CD4-positive, alpha-beta T cell treated with Interleukin-10 for 1 hour (primary cell): ENCODE results near the gene C11orf24.
A peak's percentile ranks its signal among the peaks of the same experiment; 100 is the strongest.
"Not testable (repeated sequence)": the region's sequence is repeated elsewhere in the genome, so short reads cannot be mapped to it uniquely, and the experiment has no call there.

Experiments used
- DNase-seq: peaks from one replicate; pipeline ENCODE4 v3.0.0-alpha.2; 2020

C11orf24 gene

DNA sequence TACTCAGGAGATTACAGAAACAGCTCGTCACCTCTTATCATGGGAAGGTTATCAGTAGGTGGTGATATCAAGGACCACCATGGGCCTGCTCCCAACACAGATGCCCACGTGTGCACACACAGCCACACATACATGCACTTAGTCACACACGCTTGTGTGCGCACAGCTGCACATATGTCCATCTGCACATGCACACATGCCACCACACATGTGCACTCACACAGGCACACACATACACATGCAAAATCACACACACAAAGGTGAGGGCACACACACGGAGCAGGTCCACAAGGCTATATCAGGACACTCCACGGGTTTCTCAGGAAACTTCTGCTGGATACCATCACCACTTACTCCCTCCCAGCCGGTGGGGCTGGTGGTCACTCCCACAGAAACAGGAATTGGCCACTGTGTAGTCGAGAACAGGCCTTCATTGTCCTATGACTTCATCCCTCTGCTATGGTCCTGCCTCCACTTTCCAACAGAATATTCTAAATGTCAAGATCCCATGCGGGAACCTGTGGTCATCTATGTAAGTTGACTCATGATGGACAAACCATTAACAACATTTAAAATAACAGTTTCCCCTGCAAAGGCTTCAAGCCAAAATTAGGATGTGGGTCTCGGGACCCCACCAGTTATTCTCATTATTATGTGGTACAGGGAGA, 2.2 kb downstream of the C11orf24 start:
- no peak for DNase-seq

DNA sequence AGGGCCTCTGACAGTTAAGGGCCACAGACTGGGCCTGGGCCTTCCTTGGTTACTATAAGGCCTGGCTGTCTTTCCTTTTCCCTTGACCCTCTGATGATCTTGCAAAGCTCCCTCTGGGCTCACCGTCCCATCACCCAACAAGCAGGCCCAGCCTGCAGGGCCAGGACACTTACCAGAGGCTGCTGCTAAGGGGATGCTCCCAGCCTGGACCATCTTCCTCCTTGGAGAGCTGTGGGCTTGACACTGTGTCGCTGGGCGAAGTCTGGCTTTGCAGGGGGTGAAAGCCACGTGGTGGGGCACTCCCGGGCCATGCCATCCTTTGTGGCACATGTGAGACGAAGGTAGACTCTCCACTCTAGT, 3.9 kb downstream of the C11orf24 start:
- no peak for DNase-seq

- DNase-seq, result no peak
Measured at GRCh38 chr11:68266936-68267880, 4.6 kb downstream of the C11orf24 start.

DNA sequence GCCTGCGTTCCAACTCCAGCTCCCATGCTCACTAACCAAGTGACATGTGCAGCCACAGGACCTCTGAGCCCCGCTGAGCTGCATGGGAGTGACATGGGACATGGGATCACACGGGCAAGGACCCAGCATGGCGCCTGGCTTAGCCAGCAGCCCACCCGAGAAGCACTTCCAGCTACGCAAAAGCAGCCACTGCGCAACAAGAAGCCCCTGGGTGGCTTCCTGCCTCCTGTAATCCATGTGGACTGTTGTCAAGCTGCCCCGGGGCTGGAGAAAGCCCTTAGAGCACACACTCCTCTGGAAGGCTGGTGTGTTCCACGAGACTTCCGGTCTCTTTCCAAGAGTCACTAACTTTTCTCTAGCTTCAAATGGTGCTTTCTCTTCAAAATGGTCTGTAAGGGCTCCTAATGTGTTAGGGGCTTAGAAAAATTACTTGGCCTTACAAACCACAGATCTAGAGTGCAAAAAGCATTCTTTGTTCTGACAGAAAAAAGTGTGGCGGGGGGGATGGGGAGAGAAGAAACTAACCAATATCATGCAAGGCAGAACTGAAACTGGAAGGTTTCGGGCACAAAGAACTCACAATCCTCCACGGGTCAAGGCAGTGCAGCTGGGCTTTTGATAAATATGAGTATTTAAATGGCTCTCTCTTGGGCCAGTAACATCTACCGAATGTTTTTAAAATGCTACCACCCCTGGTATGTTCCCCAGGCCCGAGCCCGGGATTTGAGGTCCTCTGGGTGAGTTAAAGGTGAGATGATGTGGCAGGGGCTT, 5.5 kb downstream of the C11orf24 start:
- no peak for DNase-seq

- no peak for DNase-seq
Measured at GRCh38 chr11:68264741-68265540, 6.8 kb downstream of the C11orf24 start.

DNA sequence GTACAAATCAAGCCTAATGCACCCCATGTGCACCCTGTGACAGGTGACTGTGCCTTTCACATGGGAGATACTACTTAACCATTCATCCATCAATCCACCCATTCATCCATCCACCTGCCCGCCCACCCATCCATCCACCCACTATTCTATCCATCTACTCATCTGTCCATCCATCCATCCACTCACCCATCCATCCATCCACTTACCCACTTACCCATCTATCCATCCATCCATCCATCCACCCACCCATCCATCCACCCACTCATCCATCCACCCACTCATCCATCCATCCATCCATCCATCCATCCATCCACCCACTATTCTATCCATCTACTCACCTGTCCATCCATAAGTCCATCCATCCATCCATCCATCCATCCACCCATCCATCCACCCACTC, 7.5 kb downstream of the C11orf24 start:
- DNase-seq, result no peak

DNA sequence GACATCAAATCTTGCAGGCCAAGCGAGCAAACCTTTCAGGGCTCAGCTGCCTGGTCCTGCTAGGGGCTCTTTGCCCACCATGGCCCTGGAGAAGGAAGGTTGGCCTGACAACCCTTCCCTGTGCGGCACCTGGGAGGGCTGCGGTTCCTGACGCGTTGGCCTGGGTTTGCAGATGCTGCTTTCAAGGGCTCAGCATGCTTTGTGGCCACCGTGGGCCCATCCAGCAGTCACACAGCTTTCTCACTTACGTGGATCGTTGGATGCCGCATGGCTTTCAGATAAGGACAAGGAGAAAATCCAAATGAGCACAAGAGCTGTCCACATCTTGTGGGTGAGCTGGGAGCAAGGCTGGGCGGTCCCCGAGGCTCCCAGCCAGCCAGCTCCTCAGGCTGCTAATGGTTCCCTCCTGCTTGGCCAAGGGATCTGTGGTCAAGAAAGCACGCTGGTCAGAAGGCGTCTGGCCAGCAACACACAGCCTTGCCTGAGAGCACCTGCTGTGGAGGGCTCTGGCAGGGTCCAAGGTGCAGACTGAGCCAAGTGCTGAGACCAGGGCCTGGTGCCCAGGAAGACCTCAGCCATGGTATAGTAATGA, 8.2 kb downstream of the C11orf24 start:
- no peak for DNase-seq

DNA sequence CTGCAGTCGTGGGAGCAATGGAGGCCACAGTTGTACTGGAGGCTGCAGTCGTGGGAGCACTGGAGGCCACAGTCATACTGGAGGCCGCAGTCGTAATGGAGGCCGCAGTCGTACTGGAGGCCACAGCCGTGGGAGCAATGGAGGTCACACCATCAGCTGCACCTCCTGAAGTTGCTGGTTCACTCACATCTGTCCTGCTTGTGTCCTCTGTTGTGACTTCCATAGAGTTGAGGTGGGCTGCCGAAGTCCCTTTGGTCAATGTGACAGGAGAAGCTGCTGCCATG, 9.3 kb downstream of the C11orf24 start:
- no peak for DNase-seq

- DNase-seq, result no peak
Measured at GRCh38 chr11:68261749-68262543, 9.8 kb downstream of the C11orf24 start.

DNA sequence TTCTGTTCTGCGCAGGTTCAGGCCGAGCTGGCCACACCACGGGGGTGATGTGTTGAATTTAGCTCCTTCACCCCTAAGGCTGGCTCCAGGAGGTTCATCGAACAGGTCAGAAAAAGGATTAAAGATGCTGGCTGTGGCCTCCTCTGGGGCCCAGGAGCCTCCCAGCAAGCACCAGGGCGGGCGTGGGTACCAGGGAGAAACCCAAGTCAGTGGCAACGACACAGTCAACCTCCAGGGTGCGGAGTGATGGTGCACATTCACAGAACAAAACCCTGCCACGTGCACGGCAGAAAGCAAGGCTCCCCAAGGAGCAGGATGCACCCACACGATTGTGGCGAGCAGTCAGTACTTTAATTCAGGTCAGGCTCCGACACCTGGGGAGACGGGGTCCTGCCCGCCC, 10.8 kb downstream of the C11orf24 start:
- DNase-seq, result no peak

GRCh38 chr11:68260484-68260883, 11.3 kb downstream of the C11orf24 start:
- no peak for DNase-seq

DNA sequence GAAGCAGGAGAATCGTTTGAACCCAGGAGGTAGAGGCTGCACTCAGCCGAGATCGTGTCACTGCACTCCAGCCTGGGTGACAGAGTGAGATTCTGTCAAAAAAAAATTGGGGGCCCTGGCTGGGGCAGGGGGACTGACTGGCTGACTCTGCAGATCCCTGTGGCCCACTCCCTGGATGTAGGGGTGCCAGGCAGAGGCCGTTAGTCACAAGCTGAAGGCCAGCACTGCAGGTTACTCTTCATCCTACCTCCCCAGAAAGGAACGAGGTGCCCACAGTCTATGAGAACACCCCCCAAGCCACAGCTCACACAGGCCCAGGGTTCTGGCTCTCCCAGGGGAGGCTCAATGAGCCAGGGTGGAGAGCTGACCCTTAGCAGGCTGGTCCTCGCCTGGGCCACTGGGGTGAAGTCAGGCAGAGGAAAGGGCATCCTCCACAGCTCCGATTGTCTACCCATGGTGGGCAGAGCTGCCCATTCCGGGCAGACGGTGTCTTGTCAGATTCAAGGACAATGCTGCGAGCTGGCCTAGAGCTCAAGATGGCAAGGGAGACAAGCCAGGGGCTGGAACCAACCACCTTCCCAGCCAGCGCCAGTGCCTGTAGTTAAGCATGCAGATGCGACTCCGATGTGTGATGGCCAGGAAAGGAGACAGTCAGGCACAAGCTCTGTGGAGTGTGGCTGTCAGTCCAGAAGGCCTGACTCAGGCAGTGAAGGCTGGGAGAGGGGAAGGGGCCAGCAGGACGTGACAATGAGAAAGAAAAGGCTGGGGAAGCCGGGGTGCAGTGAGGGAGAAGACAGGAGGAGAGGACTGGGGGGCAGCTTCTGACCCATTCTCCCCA, 12.4 kb downstream of the C11orf24 start:
- no peak for DNase-seq

DNA sequence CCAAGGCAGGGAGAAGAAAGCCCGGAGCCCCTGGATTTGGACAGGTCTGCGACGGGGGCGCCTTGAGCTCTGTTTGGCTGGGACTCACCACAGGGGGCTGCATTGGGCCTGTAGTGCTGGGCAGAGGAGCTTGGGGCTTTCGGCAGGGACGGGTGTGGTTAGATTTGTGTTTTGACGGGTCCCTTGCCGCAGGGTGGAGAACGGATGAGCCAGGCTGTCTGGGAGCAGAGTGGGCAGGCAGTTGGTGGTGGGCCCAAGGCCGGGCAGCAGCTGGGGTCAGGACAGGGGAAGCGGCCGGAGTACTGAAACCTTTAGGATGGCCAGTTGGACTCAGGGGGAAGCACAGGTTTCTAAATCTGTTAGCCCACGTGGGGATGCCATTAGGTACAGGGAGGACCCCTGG, 13.4 kb downstream of the C11orf24 start:
- DNase-seq, result no peak

DNA sequence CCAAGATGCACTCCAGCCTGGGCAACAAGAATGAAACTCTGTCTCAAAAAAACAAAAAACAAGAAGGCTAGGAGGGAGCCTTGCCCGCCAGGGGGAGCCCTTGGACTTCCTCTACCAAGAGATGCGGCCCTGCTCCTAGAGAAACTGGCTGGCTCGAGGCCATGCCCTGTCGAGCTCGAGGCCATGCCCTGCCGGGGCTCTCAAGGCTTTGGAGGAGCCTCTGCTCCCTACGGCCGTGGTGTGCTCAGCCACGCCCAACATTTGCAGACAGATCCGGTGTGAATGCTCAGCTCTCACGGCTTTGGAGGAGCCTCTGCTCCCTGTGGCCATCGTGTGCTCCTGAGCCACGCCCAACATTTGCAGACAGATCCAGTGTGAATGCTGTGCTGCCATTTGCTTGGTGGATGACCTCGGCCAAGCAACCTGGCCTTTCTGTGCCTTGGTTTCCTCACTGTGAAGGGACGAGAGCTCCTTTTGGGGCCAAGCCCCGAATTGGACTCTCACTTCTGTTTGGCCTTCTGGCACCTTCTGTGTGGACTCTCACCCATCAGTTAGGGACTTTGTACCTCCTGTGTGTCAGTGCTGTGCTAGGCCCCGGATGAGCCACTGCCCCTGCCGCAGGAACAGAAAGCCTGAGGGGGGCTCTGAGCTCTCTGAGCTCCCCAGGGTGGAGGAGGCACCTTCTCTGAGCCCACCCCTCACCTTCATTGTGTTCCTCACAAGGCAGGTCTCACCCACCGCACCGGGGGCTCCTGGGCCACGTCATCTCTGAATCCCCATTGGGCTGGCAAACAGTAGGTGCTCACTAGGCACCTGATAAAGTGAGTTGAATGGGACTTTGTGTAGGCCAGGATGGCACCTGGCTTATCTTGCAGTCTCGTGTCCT, 14.1 kb downstream of the C11orf24 start:
- DNase-seq, result peak; percentile 91

DNA sequence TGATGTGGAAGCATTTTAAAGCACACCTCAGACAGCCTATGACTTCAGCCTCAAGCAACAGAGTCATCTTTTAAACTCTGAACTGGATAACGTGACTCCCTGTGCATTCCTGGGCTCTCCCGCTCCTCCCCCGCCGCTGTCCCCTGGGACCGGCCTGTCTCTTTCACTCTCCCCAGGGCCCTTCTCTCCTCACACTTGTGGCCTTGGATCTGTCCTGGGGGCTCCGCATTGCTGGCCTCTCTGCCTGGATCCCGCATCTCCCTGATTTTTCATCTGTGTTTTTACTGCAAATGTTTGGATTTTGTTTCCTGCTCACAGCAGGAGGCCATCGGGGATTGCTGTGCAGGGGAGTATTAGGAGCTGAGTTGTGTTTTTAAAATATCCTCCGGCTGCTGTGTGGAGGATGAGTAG, 15.4 kb downstream of the C11orf24 start:
- no peak for DNase-seq

DNA sequence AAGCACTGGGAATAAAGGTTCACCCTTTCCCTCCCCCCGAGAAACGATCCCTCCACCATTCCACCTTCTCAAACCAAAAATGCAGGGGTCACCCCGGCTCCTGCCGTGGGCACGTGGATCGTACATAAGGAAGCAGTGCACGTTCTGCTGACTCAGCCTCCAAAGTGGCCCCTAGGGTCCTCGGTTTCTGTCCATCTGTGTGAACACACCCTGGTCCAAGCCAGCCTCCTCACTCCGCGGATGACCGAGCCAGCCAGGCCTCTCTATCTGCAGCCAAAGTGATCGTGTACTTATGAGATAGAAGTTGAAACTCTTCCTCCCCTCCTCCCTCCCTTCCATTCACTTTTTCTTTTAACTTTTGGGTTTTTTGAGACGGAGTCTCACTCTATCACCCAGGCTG, 16.2 kb downstream of the C11orf24 start:
- no peak for DNase-seq

DNA sequence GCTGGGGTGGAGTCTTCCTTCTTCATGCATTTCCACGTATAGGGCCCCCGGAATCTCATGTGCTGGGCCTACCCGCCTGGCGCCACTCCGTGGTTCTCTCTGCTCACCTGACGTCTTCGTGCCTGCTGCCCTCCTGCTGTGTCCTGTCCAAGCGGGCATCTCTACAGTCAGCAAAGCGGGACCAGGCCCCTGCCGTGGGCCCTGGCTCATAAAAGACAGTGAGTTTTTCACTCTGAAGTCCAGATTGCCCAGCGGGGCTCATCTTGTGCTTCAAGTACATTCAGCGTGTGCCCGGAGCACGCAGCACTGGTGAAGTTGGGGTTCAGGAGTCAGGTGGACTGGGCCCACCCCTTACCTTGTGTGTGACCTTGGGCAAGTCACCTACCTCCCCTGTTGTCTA, 17.4 kb downstream of the C11orf24 start:
- no peak for DNase-seq

DNA sequence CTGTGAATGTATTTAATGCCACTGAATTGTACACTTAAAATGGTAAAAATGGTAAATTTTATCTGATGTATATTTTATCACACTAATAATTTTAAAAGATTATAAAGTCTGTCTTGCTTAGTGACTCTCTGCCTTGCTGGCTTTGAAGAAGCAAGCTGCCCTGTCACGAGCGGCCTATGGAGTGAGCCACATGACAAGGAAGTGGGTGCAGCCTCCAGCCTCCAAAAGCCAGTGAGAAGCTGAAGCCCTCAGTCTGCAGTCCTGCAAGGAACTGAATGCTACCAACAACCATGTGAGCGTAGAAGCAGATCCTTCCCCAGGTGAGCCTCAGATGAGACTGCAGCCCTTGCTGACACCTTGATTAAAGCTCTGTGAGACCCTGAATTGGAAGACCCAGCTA, 20.0 kb downstream of the C11orf24 start:
- no peak for DNase-seq

- not testable (repeated sequence) for DNase-seq
Measured at GRCh38 chr11:68244912-68245311, 26.9 kb downstream of the C11orf24 start.

- not testable (repeated sequence) for DNase-seq
Measured at GRCh38 chr11:68243847-68244246, 27.9 kb downstream of the C11orf24 start.
